HepG2 (cell line): Measurements from ENCODE around the gene RBBP9. TPM values are rescaled to one million over a fixed set of nuclear protein-coding genes. Genes with fewer than 3 reads are reported as not detected.

Experiments
- ARNTL ChIP-seq: sonication (generic); formaldehyde crosslinking; IDR thresholded peaks from 2 replicates; pipeline ENCODE4 v1.4.0; 2020; ENCODE audit warnings: mild to moderate bottlenecking, missing genetic modification reagents
- MBNL3 ChIP-seq: fragments of 250-450 bp; sonication (Bioruptor Pico); conservative IDR thresholded peaks from 2 replicates; pipeline ENCODE4 v1.8.0; 2022; ENCODE audit warnings: mild to moderate bottlenecking, inconsistent platforms
- MIER3 ChIP-seq: IDR thresholded peaks from 2 replicates; pipeline ENCODE4 v1.6.1; 2016; ENCODE audit warnings: missing compliant biosample characterization, borderline replicate concordance
- MTA3 ChIP-seq: sonication (generic); formaldehyde crosslinking; IDR thresholded peaks from 2 replicates; pipeline ENCODE4 v1.4.0; 2020; ENCODE audit warnings: missing genetic modification reagents
- NCOR1 ChIP-seq: fragments of 200-600 bp; sonication (generic); IDR thresholded peaks from 2 replicates; pipeline ENCODE4 v1.7.0; 2017; ENCODE audit warnings: antibody characterized with exemption, low read length, borderline replicate concordance
- TAF1 ChIP-seq: sonication (generic); formaldehyde crosslinking; IDR thresholded peaks from 2 replicates; pipeline ENCODE4 v1.4.0; 2020; ENCODE audit warnings: missing genetic modification reagents
- U2AF1 ChIP-seq: fragments of 200-400 bp; formaldehyde crosslinking; optimal IDR thresholded peaks from 2 replicates; pipeline ENCODE3; 2017; ENCODE audit warnings: mild to moderate bottlenecking, low read depth, low read length
- ZFP36L1 ChIP-seq: sonication (generic); formaldehyde crosslinking; IDR thresholded peaks from 2 replicates; pipeline ENCODE4 v1.8.0; 2022; ENCODE audit warnings: mild to moderate bottlenecking, missing genetic modification reagents, moderate library complexity
- ZFP37 ChIP-seq: sonication (generic); formaldehyde crosslinking; IDR thresholded peaks from 2 replicates; pipeline ENCODE4 v1.4.0; 2020; ENCODE audit warnings: missing genetic modification reagents, borderline replicate concordance
- ZFY ChIP-seq: sonication (generic); formaldehyde crosslinking; IDR thresholded peaks from 2 replicates; pipeline ENCODE4 v1.4.0; 2020; ENCODE audit warnings: missing genetic modification reagents
- ZKSCAN8 ChIP-seq: IDR thresholded peaks from 2 replicates; pipeline ENCODE4 v1.6.1; 2016; ENCODE audit warnings: borderline replicate concordance, missing genetic modification reagents, missing compliant biosample characterization
- ZNF451 ChIP-seq: sonication (generic); formaldehyde crosslinking; IDR thresholded peaks from 2 replicates; pipeline ENCODE4 v1.5.0; 2020; ENCODE audit warnings: mild to moderate bottlenecking, missing genetic modification reagents
- ZNF550 ChIP-seq: sonication (generic); formaldehyde crosslinking; IDR thresholded peaks from 2 replicates; pipeline ENCODE4 v1.4.0; 2020; ENCODE audit warnings: mild to moderate bottlenecking, missing genetic modification reagents, borderline replicate concordance
- ZNF678 ChIP-seq: sonication (generic); formaldehyde crosslinking; IDR thresholded peaks from 2 replicates; pipeline ENCODE4 v1.4.0; 2020; ENCODE audit warnings: mild to moderate bottlenecking, missing genetic modification reagents
- polyA plus RNA-seq, 8 experiments: library from polyadenylated mRNA; depleted of rRNA in 3 of 8; stranded (reverse) in 7 of 8; unstranded in 1 of 8; fragments of >200 nt; fragmentation: Illumina TruSeq in 4 of 8; extraction: Trizol in 4 of 8; gene quantifications; 2 replicates each; pipeline versions ENCODE4 v1.2.1 to v1.2.3, GENCODE V29; 2011 to 2016; ENCODE audit warnings: low read depth in 4 of 8, missing spikeins in 1 of 8, mixed read lengths in 1 of 8; ENCODE audit not compliant: insufficient read depth in 1 of 8
- total RNA-seq, 5 experiments: library from RNA; depleted of rRNA; stranded (reverse); fragments of >200 nt; fragmentation: Illumina TruSeq; extraction: Trizol; gene quantifications; 2 replicates each; pipeline ENCODE4 v1.2.3, GENCODE V29; 2016; ENCODE audit warnings: low read depth in 1 of 5
- TF ChIP-seq, protein P1 (sequence below): sonication (generic); IDR thresholded peaks from 2 replicates; pipeline ENCODE4 v1.6.1; 2016; ENCODE audit warnings: low read depth, borderline replicate concordance
- TF ChIP-seq, protein P2 (sequence below), 2 experiments: sonication (generic) in 1 of 2; formaldehyde crosslinking in 1 of 2; IDR thresholded peaks; 2 replicates each; pipeline versions ENCODE4 v1.5.1 to v1.6.1; 2011 to 2020; ENCODE audit warnings: borderline replicate concordance in 1 of 2, low read depth in 1 of 2, low read length in 1 of 2, mild to moderate bottlenecking in 1 of 2, missing genetic modification reagents in 1 of 2, moderate library complexity in 1 of 2
- TF ChIP-seq, protein P3 (sequence below): sonication (generic); formaldehyde crosslinking; IDR thresholded peaks from 2 replicates; pipeline ENCODE4 v1.4.0; 2020; ENCODE audit warnings: missing genetic modification reagents
- TF ChIP-seq, protein P4 (sequence below): sonication (generic); formaldehyde crosslinking; IDR thresholded peaks from 2 replicates; pipeline ENCODE4 v1.4.0; 2020; ENCODE audit warnings: missing genetic modification reagents
- TF ChIP-seq, protein P5 (sequence below): sonication (generic); formaldehyde crosslinking; IDR thresholded peaks from 2 replicates; pipeline ENCODE4 v1.8.0; 2022; ENCODE audit warnings: low read depth, missing genetic modification reagents

RBBP9 gene
- total and polyA plus RNA-seq, 2 of the 13 experiments (the other 11 are each of a cell fraction or from before 2014, with no cell fraction given): 28.0 to 56.3 TPM

DNA sequence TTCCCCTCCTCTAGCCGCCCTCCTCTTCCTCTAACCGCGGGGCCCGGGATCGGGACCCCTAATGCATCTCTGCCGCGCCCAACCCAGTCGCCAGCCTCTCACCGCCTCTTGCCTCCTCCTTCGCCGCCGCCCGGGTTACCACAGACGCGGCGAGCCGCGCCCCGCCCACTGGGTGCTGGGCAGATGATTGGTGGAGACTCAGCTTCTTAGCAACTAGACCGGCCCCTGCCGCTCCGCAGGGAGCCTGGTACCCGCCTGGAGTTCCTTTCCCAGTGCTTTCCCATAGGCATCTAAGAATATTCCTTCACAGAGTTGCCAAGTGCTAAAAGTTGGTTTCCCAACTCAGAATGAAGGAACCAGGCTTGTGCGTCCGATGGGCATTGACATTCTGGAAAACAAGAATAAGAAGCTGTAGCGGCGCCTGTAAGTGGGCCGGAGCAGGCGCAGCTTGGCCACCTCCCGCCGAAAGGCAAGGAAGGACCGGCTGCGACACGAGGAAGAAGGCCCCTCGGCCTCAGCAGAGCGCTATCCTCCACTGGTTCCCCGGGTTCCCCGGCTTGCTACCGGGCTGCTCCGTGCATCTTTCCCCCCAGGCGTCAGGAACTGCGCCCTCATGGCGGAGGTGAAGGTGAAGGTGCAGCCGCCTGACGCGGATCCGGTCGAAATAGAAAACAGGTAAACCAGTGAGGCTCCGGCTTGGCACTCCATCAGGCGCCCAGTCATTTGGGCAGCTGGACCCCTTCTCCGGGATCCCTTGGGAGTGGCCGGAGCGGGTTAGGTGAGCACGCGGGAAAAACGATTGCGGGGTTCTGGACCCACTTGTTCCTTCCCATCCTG, 29.9 kb downstream of the RBBP9 start, which contains the start of the genes DZANK1 and POLR3F (continued):
- TF ChIP-seq TAF1 (CRISPR knock-in tag) (peak; percentile 85), ARNTL (CRISPR knock-in tag) (no peak), ZFY (CRISPR knock-in tag) (peak; percentile 92), MTA3 (CRISPR knock-in tag) (no peak), ZNF451 (CRISPR knock-in tag) (peak; percentile 84; the same call in 1 of the 2 replicates), ZKSCAN8 (CRISPR knock-in tag) (peak; percentile 78; the same call in 1 of the 2 replicates), ZFP37 (CRISPR knock-in tag) (no peak), MBNL3 (CRISPR knock-in tag) (no peak), ZNF550 (CRISPR knock-in tag) (no peak), MIER3 (peak; percentile 80; the same call in 1 of the 2 replicates), NCOR1 (peak; percentile 83; the same call in 1 of the 2 replicates), U2AF1 (peak; percentile 77), ZNF678 (CRISPR knock-in tag) (no peak), ZFP36L1 (CRISPR knock-in tag) (0 out of 2 replicates have a peak, but pooled peaks have one; percentile 24)
- TF ChIP-seq, protein P1, sequence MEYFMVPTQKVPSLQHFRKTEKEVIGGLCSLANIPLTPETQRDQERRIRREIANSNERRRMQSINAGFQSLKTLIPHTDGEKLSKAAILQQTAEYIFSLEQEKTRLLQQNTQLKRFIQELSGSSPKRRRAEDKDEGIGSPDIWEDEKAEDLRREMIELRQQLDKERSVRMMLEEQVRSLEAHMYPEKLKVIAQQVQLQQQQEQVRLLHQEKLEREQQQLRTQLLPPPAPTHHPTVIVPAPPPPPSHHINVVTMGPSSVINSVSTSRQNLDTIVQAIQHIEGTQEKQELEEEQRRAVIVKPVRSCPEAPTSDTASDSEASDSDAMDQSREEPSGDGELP: peak; percentile 40; the same call in 1 of the 2 replicates
- TF ChIP-seq, protein P2, sequence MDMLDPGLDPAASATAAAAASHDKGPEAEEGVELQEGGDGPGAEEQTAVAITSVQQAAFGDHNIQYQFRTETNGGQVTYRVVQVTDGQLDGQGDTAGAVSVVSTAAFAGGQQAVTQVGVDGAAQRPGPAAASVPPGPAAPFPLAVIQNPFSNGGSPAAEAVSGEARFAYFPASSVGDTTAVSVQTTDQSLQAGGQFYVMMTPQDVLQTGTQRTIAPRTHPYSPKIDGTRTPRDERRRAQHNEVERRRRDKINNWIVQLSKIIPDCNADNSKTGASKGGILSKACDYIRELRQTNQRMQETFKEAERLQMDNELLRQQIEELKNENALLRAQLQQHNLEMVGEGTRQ (IDR thresholded peaks at IDR 0.05; ENCODE audit: low read depth, low read length): no peak
- TF ChIP-seq, protein P2 (CRISPR knock-in tag; IDR thresholded peaks at IDR 0.05; ENCODE audit: borderline replicate concordance): no peak; the same call in 1 of the 2 replicates
- TF ChIP-seq, protein P3, sequence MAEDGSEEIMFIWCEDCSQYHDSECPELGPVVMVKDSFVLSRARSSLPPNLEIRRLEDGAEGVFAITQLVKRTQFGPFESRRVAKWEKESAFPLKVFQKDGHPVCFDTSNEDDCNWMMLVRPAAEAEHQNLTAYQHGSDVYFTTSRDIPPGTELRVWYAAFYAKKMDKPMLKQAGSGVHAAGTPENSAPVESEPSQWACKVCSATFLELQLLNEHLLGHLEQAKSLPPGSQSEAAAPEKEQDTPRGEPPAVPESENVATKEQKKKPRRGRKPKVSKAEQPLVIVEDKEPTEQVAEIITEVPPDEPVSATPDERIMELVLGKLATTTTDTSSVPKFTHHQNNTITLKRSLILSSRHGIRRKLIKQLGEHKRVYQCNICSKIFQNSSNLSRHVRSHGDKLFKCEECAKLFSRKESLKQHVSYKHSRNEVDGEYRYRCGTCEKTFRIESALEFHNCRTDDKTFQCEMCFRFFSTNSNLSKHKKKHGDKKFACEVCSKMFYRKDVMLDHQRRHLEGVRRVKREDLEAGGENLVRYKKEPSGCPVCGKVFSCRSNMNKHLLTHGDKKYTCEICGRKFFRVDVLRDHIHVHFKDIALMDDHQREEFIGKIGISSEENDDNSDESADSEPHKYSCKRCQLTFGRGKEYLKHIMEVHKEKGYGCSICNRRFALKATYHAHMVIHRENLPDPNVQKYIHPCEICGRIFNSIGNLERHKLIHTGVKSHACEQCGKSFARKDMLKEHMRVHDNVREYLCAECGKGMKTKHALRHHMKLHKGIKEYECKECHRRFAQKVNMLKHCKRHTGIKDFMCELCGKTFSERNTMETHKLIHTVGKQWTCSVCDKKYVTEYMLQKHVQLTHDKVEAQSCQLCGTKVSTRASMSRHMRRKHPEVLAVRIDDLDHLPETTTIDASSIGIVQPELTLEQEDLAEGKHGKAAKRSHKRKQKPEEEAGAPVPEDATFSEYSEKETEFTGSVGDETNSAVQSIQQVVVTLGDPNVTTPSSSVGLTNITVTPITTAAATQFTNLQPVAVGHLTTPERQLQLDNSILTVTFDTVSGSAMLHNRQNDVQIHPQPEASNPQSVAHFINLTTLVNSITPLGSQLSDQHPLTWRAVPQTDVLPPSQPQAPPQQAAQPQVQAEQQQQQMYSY: no peak
- TF ChIP-seq, protein P4, sequence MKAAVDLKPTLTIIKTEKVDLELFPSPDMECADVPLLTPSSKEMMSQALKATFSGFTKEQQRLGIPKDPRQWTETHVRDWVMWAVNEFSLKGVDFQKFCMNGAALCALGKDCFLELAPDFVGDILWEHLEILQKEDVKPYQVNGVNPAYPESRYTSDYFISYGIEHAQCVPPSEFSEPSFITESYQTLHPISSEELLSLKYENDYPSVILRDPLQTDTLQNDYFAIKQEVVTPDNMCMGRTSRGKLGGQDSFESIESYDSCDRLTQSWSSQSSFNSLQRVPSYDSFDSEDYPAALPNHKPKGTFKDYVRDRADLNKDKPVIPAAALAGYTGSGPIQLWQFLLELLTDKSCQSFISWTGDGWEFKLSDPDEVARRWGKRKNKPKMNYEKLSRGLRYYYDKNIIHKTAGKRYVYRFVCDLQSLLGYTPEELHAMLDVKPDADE (CRISPR knock-in tag): no peak; the same call in 1 of the 2 replicates
- TF ChIP-seq, protein P5, sequence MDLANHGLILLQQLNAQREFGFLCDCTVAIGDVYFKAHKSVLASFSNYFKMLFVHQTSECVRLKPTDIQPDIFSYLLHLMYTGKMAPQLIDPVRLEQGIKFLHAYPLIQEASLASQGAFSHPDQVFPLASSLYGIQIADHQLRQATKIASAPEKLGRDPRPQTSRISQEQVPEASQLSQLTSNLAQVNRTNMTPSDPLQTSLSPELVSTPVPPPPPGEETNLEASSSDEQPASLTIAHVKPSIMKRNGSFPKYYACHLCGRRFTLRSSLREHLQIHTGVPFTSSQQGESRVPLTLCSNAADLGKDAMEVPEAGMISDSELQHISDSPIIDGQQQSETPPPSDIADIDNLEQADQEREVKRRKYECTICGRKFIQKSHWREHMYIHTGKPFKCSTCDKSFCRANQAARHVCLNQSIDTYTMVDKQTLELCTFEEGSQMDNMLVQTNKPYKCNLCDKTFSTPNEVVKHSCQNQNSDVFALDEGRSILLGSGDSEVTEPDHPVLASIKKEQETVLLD (CRISPR knock-in tag): no peak
